GM12873 (cell line): ENCODE results near the gene AKT1.

Experiments used
- TF ChIP-seq, protein P1 (sequence below): IDR thresholded peaks from 2 replicates; pipeline ENCODE4 v1.5.1; 2012; ENCODE audit warnings: low read depth, mild to moderate bottlenecking, moderate library complexity, low read length, control low read depth; ENCODE audit not compliant: insufficient read depth; ENCODE audit errors: missing control alignments

The AKT1 gene

GRCh38 chr14:104754213-104754851, 41.2 kb downstream of the AKT1 start:
- TF ChIP-seq, protein P1, sequence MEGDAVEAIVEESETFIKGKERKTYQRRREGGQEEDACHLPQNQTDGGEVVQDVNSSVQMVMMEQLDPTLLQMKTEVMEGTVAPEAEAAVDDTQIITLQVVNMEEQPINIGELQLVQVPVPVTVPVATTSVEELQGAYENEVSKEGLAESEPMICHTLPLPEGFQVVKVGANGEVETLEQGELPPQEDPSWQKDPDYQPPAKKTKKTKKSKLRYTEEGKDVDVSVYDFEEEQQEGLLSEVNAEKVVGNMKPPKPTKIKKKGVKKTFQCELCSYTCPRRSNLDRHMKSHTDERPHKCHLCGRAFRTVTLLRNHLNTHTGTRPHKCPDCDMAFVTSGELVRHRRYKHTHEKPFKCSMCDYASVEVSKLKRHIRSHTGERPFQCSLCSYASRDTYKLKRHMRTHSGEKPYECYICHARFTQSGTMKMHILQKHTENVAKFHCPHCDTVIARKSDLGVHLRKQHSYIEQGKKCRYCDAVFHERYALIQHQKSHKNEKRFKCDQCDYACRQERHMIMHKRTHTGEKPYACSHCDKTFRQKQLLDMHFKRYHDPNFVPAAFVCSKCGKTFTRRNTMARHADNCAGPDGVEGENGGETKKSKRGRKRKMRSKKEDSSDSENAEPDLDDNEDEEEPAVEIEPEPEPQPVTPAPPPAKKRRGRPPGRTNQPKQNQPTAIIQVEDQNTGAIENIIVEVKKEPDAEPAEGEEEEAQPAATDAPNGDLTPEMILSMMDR, result no peak

- TF ChIP-seq, protein P1, result no peak
Measured at GRCh38 chr14:104753528-104754212, 41.9 kb downstream of the AKT1 start.

DNA sequence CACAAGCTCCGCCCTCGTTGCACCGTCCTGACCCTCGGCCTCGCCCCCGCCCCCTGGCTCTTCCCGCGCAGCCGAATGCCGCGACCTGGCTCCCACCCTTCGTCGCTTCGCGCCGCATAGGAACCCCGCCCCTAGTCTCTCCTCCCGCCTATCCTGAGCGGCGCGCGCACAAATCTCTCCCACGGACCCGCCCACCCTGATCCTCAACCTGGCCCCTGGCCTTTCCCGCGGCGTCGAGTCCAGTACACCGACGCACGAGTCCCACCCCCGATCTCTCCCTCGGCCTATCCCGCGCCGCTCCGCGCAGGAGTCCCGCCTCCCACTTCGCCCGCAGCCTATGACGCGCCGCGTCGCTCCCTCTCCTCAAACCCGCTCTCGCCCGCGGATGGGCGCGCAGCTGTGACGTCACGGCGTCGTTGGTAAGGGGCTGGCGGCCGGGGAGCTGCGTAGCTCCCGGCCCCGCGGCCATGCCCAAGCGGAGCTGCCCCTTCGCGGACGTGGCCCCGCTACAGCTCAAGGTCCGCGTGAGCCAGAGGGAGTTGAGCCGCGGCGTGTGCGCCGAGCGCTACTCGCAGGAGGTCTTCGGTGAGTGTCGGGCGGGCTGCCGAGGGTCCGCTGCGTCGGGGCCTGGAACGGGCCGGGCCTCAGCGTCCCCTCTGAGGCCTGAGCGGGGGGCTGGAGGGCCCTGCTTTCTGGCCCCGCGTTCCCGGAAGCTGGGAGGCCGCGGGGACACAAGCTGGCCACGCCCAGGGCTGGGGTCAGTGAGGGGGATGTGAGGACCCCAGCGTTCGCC, 42.6 kb downstream of the AKT1 start, which contains the start of gene SIVA1:
Gene SIVA1, plus strand, starts transcription at position 413 of the 793 bp plus-strand sequence. Its CDS starts 55 bp downstream, at position 468.
- TF ChIP-seq, protein P1, result no peak

- TF ChIP-seq, protein P1, result no peak
Measured at GRCh38 chr14:104752423-104752734, 43.2 kb downstream of the AKT1 start.

DNA sequence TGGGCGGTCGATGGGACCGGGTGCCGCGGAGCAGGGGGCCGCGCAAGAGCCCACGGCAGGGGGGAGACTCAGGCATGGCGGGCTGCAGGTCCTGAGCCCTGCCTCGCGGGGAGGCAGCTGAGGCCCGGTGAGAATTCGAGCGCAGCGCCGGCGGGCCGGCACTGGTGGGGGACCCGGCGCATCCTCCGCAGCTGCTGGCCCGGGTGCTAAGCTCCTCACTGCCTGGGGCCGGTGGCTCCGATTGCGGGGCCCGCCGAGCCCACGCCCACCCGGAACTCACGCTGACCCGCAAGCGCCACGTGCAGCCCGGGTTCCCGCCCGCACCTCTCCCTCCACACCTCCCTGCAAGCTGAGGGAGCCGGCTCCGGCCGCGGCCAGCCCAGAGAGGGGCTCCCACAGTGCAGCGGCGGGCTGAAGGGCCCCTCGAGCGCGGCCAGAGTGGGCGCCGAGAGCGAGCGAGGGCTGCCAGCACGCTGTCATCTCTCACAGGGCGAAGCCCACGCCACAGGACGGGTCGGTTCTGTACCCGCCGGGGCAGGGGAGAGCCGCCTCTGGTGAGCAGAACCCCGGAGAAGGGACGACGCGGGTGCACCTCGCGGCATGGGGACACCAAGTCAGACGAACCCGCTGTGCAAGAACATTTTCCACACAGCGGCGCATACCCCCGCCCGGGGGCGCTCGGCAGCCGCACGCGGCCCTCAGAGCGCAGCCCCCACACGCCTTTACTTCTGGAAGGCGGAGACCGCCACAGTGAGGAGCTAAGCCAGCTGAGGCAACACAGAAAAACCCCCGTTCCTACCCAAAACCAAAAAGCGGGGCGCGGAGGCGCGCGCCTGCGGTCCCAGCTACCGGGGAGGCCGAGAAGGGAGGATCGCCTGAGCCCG, 43.8 kb downstream of the AKT1 start:
- TF ChIP-seq, protein P1, result no peak

GRCh38 chr14:104750056-104750752, 45.3 kb downstream of the AKT1 start:
- TF ChIP-seq, protein P1, result no peak
